ENCODE data around the gene PLB1. TPM values are rescaled to one million over a fixed set of nuclear protein-coding genes. Genes with fewer than 3 reads are reported as not detected.

The PLB1 gene
- total RNA-seq, 1 donor from 2014 or later, result 0.64 TPM

- Mint-ChIP-seq H3K4me3 (ENCODE audit: unreplicated experiment) (no peak overlapping the region), H3K36me3 (ENCODE audit: unreplicated experiment) (no peaks in the 10 kb centered on the region), H3K27ac (ENCODE audit: unreplicated experiment) (no peak overlapping the region), H3K27me3 (ENCODE audit: unreplicated experiment) (no peaks in the 10 kb centered on the region), H3K9me3 (ENCODE audit: unreplicated experiment) (no peaks in the 10 kb centered on the region), H3K4me1 (ENCODE audit: unreplicated experiment) (peaks cover 25% of the 10 kb centered on the region)
- DNase-seq (ENCODE audit: extremely low spot score, unreplicated experiment), result no peak
- TF ChIP-seq, protein P1, sequence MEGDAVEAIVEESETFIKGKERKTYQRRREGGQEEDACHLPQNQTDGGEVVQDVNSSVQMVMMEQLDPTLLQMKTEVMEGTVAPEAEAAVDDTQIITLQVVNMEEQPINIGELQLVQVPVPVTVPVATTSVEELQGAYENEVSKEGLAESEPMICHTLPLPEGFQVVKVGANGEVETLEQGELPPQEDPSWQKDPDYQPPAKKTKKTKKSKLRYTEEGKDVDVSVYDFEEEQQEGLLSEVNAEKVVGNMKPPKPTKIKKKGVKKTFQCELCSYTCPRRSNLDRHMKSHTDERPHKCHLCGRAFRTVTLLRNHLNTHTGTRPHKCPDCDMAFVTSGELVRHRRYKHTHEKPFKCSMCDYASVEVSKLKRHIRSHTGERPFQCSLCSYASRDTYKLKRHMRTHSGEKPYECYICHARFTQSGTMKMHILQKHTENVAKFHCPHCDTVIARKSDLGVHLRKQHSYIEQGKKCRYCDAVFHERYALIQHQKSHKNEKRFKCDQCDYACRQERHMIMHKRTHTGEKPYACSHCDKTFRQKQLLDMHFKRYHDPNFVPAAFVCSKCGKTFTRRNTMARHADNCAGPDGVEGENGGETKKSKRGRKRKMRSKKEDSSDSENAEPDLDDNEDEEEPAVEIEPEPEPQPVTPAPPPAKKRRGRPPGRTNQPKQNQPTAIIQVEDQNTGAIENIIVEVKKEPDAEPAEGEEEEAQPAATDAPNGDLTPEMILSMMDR (IDR thresholded peaks at IDR 0.05), result no peak
These were observed 146.9 kb downstream of the PLB1 start for GRCh38 chr2:28642796-28643195.

DNA sequence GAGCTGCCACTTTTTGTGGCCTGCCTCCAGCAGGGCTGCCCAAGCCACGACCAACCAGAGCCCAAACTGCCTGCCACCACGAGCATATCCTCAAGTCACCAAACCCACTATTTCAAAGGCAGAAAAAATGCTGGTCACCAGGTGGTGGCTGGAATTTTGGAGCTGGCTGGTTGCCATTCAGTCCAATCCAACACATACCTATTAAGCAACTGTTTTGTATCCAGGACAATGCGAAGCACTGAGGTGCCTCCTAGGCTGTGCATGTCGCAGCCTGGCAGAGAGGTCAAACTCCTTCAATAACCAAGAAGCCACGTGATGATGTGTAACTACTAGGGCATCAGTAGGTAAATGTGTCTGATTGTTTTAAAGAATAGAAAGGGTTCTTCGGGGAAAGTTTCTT lies 147.5 kb downstream of the PLB1 start:
- Mint-ChIP-seq H3K4me3 (ENCODE audit: unreplicated experiment) (no peak overlapping the region), H3K27ac (ENCODE audit: unreplicated experiment) (no peak overlapping the region), H3K27me3 (ENCODE audit: unreplicated experiment) (no peaks in the 10 kb centered on the region), H3K9me3 (ENCODE audit: unreplicated experiment) (no peaks in the 10 kb centered on the region), H3K36me3 (ENCODE audit: unreplicated experiment) (no peaks in the 10 kb centered on the region), H3K4me1 (ENCODE audit: unreplicated experiment) (peaks cover 25% of the 10 kb centered on the region)
- TF ChIP-seq, protein P1 (IDR thresholded peaks at IDR 0.05), result no peak
- DNase-seq (ENCODE audit: extremely low spot score, unreplicated experiment), result no peak

DNA sequence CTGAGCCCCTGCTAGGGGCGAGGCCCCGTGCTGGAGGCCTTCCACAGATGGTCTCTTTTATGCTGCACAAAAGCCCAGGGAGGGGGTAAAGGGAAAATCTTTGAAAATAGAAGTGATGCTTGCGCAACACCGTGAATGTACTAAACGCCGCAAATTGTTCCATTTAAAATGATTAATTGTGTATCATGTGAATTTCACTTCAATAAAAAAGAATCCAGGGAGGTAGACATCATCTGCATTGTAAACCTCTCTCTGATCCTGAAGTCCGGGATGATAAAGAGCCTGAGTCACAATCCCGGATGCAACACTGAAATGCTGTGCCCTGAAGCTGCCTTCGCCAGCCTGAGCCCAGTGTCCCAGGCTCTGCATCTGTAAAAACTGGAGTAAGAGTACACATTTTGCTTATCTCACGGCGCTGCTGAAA lies 148.1 kb downstream of the PLB1 start:
- Mint-ChIP-seq H3K4me3 (ENCODE audit: unreplicated experiment) (no peak overlapping the region), H3K4me1 (ENCODE audit: unreplicated experiment) (peaks cover 27% of the 10 kb centered on the region), H3K27ac (ENCODE audit: unreplicated experiment) (no peak overlapping the region), H3K27me3 (ENCODE audit: unreplicated experiment) (no peaks in the 10 kb centered on the region), H3K36me3 (ENCODE audit: unreplicated experiment) (no peaks in the 10 kb centered on the region), H3K9me3 (ENCODE audit: unreplicated experiment) (no peaks in the 10 kb centered on the region)
- TF ChIP-seq, protein P1 (IDR thresholded peaks at IDR 0.05), result no peak
- DNase-seq (ENCODE audit: extremely low spot score, unreplicated experiment), result no peak

GRCh38 chr2:28644760-28645159 lies 148.9 kb downstream of the PLB1 start:
- Mint-ChIP-seq H3K27me3 (ENCODE audit: unreplicated experiment) (no peaks in the 10 kb centered on the region), H3K4me3 (ENCODE audit: unreplicated experiment) (no peak overlapping the region), H3K27ac (ENCODE audit: unreplicated experiment) (peak overlapping the region; percentile 5), H3K36me3 (ENCODE audit: unreplicated experiment) (no peaks in the 10 kb centered on the region), H3K9me3 (ENCODE audit: unreplicated experiment) (no peaks in the 10 kb centered on the region), H3K4me1 (ENCODE audit: unreplicated experiment) (peaks cover 35% of the 10 kb centered on the region)
- no peak for DNase-seq (ENCODE audit: extremely low spot score, unreplicated experiment)
- TF ChIP-seq, protein P1 (IDR thresholded peaks at IDR 0.05), result no peak

- Mint-ChIP-seq H3K4me1 (ENCODE audit: unreplicated experiment) (peaks cover 42% of the 10 kb centered on the region), H3K36me3 (ENCODE audit: unreplicated experiment) (no peaks in the 10 kb centered on the region), H3K27ac (ENCODE audit: unreplicated experiment) (no peak overlapping the region), H3K4me3 (ENCODE audit: unreplicated experiment) (no peak overlapping the region), H3K27me3 (ENCODE audit: unreplicated experiment) (no peaks in the 10 kb centered on the region), H3K9me3 (ENCODE audit: unreplicated experiment) (no peaks in the 10 kb centered on the region)
- DNase-seq (ENCODE audit: extremely low spot score, unreplicated experiment), result no peak
- TF ChIP-seq, protein P1 (IDR thresholded peaks at IDR 0.05), result no peak
These were observed 149.7 kb downstream of the PLB1 start for GRCh38 chr2:28645553-28645952.

All from osteocyte (in vitro differentiated cells).